AG08395 (cell line): ENCODE measurements around the gene GPR153.
"Not testable (repeated sequence)": the region's sequence is repeated elsewhere in the genome, so short reads cannot be mapped to it uniquely, and the experiment has no call there.

Source experiments
- DNase-seq: peaks from one replicate; pipeline ENCODE4 v3.0.0; 2012; ENCODE audit warnings: mixed read lengths, low spot score

Gene GPR153

GRCh38 chr1:6260961-6261614 is at the start of gene GPR153:
TSS of gene GPR153 (minus strand) at chr1:6261098. CDS start at chr1:6254905, 6,193 bp downstream.
- DNase-seq = peak; percentile 64

DNA sequence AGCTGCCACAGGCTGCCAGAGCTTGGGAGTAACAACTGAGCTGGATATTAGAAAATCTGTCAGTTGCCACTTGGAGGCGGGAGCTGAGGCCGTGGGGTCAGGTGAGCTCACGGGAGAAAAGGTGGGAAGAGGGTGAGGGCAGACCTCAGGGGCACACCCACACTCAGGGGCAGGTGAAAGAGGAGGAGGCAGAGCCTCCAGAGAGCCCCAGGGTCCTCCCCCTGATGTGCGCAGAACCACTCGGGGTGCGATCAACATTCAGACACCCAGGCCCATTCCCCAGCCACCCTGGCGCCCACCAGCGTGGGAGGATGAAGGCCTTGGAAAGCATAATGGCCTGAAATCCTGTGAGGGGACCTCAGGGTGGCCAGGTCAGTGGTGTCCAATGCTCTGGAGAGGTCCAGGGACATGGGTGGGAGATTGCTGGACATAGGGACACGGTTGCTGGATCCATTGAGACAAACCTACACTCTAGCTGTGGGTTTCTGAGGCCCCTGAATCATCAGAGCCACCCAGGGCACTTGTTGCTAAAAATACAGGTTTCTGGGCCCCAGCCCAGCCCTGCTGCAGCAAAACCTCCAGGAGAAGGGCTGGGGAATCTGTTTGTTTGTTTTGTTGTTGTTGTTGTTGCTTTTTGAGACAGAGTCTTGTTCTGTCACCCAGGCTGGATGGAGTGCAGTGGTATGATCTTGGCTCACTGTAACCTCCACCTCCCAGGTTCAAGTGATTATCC is 49.4 kb upstream of the GPR153 start:
- no peak for DNase-seq

- no peak for DNase-seq
Measured at GRCh38 chr1:6309564-6309963, 48.7 kb upstream of the GPR153 start.

GRCh38 chr1:6308449-6308848 is 47.6 kb upstream of the GPR153 start:
- no peak for DNase-seq

GRCh38 chr1:6307682-6308081 is 46.8 kb upstream of the GPR153 start:
- DNase-seq = not testable (repeated sequence)

DNA sequence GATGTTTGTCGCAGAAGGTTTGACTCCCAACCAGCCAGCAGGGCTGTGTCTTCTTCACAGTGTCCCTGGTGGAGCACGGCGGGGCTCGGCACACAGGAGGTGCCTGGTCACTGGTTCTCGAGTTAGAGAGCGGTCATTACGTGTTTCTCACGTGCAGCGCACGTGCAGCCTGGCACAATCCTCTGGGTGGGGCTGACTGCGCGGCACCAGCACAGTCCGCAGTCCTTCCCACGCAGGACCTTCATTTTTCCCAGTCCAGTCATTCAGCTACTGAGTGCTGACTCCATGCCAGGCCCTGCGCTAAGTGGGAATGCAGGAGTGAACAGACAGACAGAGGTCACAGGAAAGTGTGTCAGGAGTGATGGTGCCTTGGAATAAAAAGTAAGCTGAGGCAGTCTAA is 46.2 kb upstream of the GPR153 start:
- DNase-seq = no peak

GRCh38 chr1:6303397-6304012 is 42.6 kb upstream of the GPR153 start:
- no peak for DNase-seq

DNA sequence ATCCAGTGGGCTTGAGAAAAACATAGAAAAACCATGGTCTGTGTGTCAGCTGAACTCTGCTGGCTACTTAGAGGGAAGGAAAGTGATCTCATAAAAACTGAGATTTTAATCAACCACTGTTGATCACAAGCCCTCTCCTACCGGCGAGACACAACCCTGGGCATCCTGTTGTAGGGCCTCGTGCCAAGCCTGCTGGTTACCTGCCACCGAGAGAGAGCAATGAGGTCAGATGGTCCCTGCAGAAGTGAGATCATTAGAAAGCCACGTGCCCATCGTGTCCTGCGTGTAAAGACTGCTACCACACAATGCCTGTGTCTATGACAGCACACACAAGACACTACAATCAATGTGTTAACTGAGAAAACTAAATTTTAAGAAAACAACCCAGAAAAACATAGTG is 41.7 kb upstream of the GPR153 start:
- no peak for DNase-seq

DNA sequence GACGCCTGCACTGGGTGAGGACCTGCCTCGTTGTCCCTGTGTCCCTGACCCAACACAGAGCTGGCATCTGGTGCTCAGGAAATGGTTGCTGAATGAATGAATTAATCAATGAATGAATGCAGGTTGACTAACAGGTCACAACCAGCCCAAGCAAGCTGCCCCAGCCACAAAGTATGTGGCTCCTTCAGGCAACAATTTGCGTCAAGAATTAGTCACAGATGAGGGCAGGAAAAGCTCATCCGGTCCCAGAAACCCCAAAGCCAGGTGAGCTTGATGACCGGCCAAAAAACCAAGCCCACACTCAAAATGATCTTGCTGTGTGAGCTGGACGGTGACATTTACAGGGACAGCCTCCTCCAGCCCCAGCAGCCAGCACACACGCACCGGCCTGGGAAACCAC is 40.6 kb upstream of the GPR153 start:
- no peak for DNase-seq

DNA sequence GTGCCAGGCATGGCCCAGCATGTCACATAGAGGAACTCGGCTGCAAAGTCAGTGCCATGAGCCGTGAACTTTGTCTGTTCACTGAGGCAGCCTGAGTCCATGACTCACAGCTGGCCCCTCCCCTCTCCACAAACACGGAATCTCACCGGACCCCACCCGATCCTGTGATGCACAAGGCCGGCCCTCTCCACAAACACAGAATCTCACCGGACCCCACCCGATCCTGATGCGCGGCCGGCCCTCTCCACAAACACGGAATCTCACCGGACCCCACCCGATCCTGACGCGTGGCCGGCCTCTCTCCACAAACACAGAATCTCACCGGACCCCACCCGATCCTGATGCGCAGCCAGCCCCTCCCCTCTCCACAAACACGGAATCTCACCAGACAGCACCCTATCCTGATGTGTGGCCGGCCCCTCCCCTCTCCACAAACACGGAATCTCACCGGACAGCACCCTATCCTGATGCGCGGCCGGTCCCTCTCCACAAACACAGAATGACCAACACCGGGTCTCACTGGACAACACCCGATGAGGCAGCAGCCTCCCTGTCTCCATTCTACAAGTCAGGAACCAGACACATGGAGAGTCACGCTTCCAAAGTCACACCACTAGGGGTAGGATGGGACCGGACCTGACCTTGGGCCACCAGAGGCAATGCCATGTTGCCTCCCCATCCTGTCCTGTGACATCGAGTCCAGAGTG is 39.6 kb upstream of the GPR153 start:
- DNase-seq = no peak

DNA sequence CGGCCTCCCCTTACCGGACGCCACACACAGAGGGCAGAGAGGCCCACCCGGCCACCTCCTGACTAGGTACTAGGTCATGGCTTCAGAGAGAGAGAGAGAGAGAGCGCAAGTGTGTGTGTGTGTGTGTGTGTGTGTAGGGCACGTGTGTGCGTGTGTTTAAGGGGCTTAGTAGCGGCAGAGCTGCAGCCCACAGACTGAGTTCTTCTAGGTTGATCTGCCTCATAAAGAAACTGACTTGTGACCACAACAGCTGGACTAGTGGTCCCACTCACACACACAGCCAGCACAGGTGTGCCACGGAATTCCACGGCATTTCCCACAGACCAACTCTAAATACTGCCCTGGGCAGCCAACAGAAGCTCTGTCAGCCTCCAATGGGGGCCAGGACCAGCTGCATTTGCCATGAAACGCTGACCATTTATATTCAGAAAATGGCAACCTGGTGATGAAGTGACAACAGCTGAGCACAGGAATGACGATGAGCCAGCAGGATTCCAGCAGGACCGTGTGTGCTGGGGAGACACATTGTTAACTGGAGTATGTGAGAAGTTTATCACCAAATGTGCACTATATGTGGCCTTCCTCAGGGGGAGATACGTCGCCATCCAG is 38.8 kb upstream of the GPR153 start:
- DNase-seq = no peak

- DNase-seq = no peak
Measured at GRCh38 chr1:6298940-6299465, 38.1 kb upstream of the GPR153 start.

- no peak for DNase-seq
Measured at GRCh38 chr1:6298530-6298929, 37.6 kb upstream of the GPR153 start.

- DNase-seq = no peak
Measured at GRCh38 chr1:6295910-6296309, 35.0 kb upstream of the GPR153 start.

DNA sequence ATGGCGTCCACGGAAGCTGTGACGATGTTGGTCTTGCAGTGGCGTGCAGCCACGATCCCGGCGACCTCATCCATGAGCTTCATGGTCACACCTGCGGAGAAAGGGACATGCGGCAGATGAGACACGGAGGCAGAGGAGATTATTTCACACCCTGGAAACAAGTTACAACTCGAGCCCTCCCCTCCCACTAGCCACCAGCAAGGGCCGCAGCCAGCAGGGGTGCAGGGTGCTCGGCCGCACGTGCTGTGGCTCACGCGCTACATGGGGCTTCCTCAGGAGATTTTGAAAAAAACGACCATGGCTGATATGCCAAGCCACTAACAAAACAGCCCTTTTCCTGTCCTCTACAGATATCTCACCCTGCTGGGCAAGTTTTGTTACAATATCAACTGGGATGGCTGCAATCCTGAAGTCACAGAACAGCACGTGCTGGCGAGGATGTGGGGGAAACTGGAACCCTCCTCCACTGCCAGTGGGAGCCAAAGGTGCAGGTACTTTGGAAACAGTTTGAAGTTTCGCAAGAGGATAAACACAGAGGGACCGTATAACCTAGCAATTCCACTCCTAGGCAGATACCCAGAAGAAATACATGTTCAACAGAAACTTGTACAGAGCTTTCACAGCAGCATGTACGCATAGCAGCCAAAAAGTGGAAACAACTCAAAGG is 34.1 kb upstream of the GPR153 start:
- DNase-seq = no peak

DNA sequence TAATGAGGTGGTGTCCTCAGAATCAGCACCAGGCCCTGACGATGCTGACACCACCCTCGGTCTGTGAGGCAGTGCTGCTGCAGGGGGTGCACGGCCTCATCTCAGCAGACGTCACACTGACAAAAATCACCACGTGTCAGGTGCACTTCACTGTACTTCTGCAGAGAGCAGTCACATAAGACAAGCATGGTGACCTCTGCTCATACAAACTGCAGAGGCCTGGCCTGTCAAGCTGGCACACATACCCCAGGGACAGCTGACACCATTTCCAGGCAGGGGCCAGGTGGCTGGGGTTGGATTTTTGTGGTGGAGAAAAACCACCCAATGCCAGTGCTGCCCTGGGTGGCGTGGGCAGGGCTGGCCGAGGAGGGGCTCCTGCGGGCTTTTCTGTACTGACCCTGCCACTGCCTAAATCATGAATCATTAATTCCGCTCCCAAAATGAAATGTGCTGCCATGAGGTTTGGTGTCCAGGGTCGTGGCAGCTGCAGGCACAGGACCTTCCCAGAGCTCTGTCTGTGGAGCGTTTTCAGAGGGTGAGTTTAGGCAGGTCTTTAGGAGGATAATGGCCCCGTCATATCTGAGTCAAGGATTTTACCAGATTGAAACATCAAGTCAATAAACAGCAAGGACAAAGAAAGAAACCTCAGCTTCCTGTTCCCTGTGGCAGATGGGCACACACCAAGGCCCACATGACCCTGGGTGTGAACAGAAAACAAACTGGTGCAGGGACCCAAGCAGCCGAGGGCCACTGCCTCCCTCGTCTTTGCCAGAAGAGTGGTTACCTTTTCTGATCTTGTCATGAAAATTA is 33.4 kb upstream of the GPR153 start:
- no peak for DNase-seq

DNA sequence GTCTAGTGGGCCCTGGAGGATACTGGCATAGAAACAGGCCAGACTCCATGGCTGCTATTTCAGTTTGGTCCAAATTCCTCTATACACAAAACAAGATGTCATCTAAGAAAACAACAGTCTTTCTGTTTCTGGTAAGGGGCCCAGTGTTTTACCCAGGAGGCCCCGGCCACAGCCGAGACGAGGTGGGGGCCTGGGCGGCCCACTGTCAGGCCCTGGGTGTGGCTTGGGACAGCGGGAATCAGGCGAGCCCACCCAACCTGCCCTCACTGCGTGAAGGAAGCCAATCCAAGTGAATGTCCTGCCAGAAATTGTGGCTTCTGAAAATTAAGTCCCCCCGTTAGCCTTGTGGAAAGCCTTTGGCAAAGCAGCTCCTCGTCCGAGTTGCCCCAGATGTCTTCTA is 31.2 kb upstream of the GPR153 start:
- DNase-seq = no peak

GRCh38 chr1:6288665-6289064 is 27.8 kb upstream of the GPR153 start:
- DNase-seq = no peak

DNA sequence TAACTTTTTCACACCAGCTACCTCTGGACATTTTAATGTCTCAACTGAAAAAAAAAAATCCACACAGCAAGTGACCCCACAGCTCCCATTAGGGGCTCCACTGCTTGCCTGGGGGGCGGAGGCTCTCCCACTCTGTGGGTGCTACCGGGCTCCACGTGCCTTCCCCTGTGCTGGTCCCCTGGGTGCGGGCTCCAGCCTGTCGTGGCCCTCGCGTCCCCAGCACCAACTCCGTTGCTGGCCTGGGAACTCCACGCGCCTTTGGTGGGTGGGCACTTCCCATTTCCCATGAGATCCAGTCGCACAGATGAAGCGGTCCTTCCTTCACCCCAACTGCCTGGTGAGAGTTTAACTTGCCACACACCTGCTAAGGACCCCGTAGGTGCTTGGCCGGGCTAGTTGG is 27.1 kb upstream of the GPR153 start:
- DNase-seq = no peak

DNA sequence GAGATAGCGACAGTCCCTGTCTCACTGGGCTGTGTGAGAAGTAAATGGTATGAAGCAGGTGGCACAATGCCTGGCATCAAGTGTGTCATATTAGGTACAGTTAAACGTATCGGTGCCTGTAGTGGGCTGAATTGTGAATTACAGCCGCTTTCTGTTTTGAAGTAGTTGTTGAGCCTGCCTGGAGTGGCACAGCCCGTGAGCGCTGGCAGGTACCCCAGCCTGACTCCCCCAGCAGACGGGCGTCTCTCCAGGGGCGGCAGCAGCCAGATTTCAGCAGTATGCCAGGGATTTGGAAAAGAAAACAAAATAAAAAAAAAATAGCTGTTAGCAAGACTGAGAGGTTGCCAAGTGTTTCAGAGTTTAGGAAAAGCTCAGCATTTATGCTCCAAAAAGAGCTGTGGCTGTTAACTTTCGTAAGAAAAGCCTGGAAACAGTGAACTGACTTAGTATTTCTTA is 26.6 kb upstream of the GPR153 start:
- DNase-seq = no peak

- no peak for DNase-seq
Measured at GRCh38 chr1:6287029-6287428, 26.1 kb upstream of the GPR153 start.
